Dermis microvascular lymphatic vessel endothelial cell (primary cell): ENCODE data around the gene NPIPA1. TPM values are rescaled to one million over a fixed set of nuclear protein-coding genes. Genes with fewer than 3 reads are reported as not detected.
"Not testable (repeated sequence)": the region's sequence is repeated elsewhere in the genome, so short reads cannot be mapped to it uniquely, and the experiment has no call there.

Experiments
- DNase-seq, 2 donors: peaks; one replicate each; pipeline versions ENCODE4 v3.0.0 to v3.0.0-alpha.2; 2010; ENCODE audit warnings: low read depth in 2 of 2
- total RNA-seq: library from RNA; depleted of rRNA; stranded (reverse); fragments of >200 nt; gene quantifications from 2 replicates; pipeline ENCODE4 v1.2.1, GENCODE V29; 2014

NPIPA1 gene
- total RNA-seq, 1 donor from 2014 or later: 11.3 TPM

DNA sequence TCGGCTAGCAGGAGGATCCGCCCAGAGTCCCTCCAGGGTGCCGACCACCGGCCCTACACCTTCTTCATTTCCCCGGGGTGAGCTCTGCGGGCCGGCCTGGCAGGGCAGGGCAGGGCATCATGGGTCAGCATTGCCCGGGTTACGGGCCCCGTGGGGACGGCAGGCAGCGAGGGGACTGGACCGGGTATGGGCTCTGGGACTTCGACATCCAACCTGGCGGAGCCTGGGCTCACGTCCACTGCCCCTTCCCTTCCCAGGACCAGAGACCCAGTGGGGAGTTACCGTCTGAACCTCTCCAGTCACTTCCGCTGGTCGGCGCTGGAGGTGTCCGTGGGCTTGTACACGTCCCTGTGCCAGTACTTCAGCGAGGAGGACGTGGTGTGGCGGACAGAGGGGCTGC, 7.0 kb upstream of the NPIPA1 start:
- DNase-seq: not testable (repeated sequence)

DNA sequence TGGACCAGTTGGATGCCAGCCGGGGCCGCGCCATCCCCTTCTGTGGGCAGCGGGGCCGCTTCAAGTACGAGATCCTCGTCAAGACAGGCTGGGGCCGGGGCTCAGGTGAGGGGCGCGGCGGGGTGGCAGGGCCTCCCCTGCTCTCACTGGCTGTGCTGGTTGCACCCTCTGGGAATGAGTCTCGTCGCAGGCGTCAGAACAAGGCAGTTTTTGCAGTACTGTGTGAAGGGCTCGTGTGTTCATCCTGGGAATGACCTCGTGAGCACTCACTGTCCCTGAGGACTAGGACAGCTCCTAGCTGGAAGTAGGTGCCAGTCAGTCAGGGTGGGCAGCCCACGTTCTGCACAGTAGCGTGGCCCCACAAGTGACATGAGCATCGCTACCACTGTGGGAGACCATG, 6.3 kb upstream of the NPIPA1 start:
- DNase-seq: not testable (repeated sequence)

DNA sequence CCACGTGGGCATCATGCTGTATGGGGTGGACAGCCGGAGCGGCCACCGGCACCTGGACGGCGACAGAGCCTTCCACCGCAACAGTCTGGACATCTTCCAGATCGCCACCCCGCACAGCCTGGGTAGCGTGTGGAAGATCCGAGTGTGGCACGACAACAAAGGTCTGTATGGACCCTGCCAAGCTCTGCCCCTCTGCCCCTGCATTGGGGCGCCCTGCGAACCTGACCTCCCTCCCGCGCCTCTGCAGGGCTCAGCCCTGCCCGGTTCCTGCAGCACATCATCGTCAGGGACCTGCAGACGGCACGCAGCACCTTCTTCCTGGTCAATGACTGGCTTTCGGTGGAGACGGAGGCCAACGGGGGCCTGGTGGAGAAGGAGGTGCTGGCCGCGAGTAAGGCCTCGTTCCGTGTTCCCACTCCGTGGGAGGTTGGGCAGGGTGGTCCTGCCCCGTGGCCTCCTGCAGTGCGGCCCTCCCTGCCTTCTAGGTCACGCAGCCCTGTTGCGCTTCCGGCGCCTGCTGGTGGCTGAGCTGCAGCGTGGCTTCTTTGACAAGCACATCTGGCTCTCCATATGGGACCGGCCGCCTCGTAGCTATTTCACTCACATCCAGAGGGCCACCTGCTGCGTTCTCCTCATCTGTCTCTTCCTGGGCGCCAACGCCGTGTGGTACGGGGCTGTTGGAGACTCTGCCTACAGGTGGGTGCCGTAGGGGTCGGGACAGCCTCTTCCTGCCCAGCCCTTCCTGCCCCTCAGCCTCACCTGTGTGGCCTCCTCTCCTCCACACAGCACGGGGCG, 4.5 kb upstream of the NPIPA1 start:
- not testable (repeated sequence) for DNase-seq

DNA sequence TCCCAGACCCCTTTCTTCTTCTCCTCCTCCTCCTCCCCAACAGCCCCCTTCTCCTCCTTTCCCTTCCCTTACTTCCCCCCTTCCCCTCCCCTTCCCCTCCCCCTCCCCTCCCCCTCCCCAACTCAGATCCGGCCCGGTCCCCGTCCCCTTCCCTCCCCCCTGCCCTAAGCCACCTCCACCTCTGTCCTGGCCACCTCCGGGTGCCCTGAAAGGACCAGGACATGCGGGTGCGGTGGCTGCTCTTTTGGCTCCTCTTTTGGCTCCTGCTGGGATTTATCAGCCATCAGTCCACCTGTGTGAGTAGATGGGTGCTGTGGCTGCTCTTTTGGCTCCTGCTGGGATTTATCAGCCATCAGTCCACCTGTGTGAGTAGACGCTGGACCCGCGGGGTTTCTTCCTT, 751 bp downstream of the NPIPA1 start:
- not testable (repeated sequence) for DNase-seq

- not testable (repeated sequence) for DNase-seq
Measured at GRCh38 chr16:14942686-14943085, 5.4 kb downstream of the NPIPA1 start.

DNA sequence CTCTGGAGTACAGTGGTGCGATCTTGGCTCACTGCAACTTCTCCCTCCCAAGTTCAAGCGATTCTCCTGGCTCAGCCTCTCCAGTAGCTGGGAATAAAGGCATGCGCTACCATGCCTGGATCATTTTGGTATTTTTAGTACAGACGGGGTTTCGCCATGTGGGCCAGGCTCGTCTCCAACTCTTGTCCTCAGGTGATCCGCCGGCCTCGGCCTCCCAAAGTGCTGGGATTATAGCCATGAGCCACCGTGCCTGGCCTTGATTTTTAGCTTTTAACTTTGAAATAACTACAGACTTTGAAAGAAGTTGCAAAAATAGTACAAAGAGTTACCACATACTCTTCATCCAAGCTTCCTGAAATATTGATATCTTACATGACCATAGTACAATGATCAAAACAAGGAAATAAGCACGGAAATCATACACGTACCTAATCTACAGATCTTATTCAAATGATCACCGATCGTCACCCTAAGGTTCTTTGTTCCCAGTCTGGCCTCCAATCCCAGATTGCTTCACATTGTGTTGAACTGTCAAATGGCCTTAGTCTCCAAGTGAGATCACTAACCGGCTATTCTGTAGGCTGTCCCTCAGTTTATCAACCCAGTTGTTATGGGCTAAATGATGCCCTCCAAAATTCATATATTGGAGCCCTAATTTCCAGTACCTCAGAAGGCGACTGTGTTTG, 18.4 kb downstream of the NPIPA1 start:
- DNase-seq: no peak

- DNase-seq: no peak
Measured at GRCh38 chr16:14957576-14958322, 20.5 kb downstream of the NPIPA1 start.

- no peak for DNase-seq
Measured at GRCh38 chr16:14958323-14958600, 21.0 kb downstream of the NPIPA1 start.

- DNase-seq: no peak
Measured at GRCh38 chr16:14958970-14959369, 21.7 kb downstream of the NPIPA1 start.

- DNase-seq: no peak
Measured at GRCh38 chr16:14961405-14962186, 24.4 kb downstream of the NPIPA1 start.

DNA sequence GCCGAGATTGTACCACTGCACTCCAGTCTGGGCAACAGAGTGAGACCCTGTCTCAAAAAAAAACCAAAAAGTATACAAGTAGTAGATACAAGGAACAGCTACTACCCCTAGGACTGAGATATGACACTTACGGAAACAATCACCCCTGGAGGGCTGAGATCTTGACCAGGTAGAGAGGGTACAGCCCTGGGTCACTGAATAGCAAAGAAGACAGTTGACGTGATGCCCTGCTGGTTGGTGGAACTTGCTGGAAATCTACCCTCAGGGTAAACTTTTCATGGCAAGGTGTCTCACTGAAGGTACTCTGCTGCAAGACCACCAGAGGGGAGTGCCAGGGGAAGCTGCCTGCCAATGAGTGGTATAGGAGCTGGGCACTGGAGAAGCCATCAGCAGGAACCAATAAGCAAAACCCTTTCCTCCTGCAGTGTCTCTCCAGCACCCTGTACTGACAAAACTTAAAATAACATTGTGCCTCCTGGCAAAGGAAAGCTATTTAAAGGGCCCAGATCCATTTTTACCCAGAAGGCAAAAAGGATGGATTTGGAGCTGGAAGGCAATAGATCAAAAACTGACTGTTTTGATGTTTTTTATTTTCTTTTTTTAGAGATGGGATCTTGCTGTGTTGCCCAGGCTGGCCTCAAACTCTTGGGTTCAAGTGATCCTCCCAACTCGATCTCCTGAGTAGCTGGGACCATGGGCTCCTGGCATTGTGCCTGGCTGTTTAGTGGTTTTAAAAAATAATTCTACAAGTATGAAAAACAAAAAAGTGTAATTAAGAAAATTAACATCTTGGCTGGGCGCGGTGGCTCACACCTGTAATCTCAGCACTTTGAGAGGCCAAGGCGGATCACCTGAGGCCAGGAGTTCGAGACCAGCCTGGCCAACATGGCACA, 26.3 kb downstream of the NPIPA1 start:
- no peak for DNase-seq

DNA sequence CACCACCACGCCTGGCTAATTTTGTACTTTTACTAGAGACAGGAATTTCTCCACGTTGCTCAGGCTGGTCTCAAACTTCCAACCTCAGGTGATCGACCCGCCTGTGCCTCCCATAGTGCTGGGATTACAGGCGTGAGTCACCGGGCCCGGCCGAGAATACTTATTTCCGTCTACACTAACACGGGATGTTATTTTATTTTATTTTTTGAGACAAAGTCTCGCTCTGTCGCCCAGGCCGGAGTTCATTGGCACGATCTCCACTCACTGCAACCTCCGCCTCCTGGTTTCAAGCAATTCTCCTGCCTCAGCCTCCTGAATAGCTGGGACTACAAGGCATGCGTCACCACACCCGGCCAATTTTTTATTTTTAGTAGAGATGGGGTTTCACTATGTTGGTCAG, 28.1 kb downstream of the NPIPA1 start:
- no peak for DNase-seq

GRCh38 chr16:14969795-14970194, 32.6 kb downstream of the NPIPA1 start:
- DNase-seq: not testable (repeated sequence)

GRCh38 chr16:14971621-14972228, 34.5 kb downstream of the NPIPA1 start:
- DNase-seq: not testable (repeated sequence)

DNA sequence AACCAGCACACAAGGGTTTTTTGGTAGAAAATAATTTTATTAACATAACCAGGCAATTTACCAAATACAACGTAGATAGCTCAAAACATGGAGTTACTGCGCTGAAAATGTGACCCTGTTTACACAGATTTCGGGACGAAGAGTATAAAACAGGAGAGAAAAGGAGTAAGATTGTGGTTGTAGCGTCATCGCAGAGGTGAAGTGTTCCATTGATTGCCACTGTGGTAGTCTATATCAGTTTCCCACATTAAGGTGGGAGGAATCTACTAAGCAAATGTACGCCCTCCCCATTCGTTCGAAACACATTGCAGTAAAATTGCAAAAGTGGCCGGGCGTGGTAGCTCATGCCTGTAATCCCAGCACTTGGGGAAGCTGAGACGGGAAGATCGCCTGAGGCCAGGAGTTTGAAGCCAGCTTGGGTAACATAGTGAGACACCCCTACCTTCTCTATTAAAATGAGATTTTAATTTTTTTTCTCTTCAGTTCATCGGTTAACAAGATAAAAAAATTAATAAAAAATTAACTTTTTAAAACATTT, 36.6 kb downstream of the NPIPA1 start:
- DNase-seq: not testable (repeated sequence)

DNA sequence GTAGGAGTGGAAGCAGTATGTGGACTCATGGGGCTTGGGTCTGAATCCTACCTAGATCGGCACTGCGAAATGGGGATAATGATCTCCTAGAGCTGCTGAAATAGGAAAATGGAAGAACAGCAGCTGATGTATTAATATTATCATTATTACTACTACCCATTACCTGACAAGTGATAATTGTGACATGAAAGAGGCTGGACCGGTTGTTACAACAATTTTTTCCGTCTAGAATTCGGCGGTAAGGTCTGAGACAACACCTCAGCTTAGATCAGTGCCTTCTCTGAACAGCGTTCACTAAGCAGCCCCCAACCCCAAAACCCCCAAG, 37.0 kb downstream of the NPIPA1 start:
- peak in 1 of 2 donors; percentile 26 for DNase-seq

DNA sequence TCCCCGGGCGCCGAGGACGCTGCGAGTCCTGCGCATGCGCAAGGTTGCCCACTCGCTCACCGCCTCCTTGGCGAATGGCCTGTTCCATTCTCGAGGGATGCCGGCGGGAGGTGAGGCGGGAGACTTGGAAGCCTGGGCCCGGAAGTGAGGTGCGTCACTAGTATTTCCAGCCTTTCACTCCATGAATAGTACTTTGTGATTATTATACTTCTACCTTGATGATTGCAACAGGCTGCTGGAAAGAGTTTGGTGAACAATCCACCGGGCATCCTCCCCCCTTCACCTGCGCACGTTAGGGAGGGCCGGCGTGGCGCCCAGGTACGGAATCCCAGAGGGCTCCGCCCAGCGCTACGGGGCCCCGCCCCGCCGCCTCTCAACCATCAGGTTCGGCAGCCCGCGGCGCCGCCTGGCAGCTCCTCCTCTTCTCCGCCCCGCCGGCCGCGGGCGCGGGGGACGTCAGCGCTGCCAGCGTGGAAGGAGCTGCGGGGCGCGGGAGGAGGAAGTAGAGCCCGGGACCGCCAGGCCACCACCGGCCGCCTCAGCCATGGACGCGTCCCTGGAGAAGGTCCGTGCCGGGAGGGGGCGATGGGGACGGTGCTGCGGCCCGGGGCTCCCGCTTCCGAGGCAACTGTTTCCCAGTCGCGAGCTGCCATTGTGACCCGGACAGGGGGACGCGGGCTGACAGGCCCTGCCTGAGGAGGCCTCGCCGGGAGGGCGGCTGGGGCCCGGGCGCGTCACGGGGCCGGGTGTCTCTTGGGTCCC, 37.6 kb downstream of the NPIPA1 start, which contains the start of gene PDXDC1:
Gene PDXDC1, plus strand, starts transcription at position 371 of the 762 bp plus-strand sequence. Its CDS starts 174 bp downstream, at position 545.
- peak; percentile 69 to 91 for DNase-seq

GRCh38 chr16:14975418-14976194, 38.4 kb downstream of the NPIPA1 start:
- peak in 1 of 2 donors; percentile 30 for DNase-seq
